ENCODE measurements around the gene GARIN5B. TPM values are rescaled to one million over a fixed set of nuclear protein-coding genes. Genes with fewer than 3 reads are reported as not detected.

GARIN5B gene
- total and polyA plus RNA-seq, 2 of the 13 experiments (the other 11 are each of a cell fraction or from before 2014, with no cell fraction given): not detected

DNA sequence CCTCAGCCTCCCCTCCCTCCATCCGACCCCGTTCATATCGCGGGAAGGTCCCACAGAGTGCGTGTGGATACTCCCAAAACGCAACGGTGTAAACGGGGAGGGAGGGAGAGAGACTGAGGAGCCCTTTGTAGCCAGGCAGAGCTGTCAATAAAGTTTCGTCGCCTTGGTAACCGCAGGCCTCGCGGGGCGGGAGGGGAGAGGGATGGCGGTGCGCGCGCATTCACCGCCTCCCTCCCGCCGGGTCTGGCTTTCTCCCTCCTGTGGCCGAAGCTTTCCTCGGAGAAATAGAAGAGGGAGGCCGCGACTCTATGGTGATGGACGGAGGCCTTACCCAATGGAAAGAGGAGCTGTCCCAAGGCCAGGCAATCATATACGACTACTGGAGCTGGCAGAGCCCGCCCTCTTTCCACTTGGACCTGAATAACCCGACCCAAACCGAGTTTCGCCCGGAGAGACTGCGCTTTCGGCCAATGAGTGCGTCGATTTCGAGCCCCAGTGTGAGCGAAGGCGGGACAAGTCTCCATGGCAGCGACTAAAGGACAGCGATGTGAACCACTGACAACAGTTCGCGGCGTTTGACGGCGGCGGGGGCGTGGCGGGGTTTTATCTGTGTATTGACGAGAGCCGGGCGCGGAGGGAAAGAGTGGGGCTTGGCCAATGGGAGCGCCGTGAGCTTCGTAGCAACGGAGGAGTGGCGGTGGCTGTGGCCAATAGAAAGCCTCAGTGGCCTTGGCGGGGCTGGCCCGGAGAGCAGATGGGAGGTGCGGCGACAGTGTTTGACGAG lies 23.8 kb downstream of the GARIN5B start, which contains the start of gene KMT5C (continued):
- TF ChIP-seq MAZ (IDR thresholded peaks at IDR 0.05; ENCODE audit: borderline replicate concordance, low read depth, low read length) (peak; percentile 93), MAZ (CRISPR knock-in tag; IDR thresholded peaks at IDR 0.05; ENCODE audit: low read depth) (peak; percentile 80; the same call in 1 of the 2 replicates), KAT8 (CRISPR knock-in tag; IDR thresholded peaks at IDR 0.05) (peak; percentile 52), SP5 (CRISPR knock-in tag; IDR thresholded peaks at IDR 0.05; ENCODE audit: borderline replicate concordance, low read depth) (peak; percentile 57; the same call in 1 of the 2 replicates), ZBTB8A (CRISPR knock-in tag; IDR thresholded peaks at IDR 0.05; ENCODE audit: borderline replicate concordance, low read depth) (no peak), ZNF20 (CRISPR knock-in tag; IDR thresholded peaks at IDR 0.05) (no peak), PHF8 (CRISPR knock-in tag; IDR thresholded peaks at IDR 0.05) (no peak), GABPB1 (CRISPR knock-in tag; IDR thresholded peaks at IDR 0.05) (peak; percentile 74), THAP11 (CRISPR knock-in tag; IDR thresholded peaks at IDR 0.05) (peak; percentile 63), HMGXB4 (CRISPR knock-in tag; IDR thresholded peaks at IDR 0.05; ENCODE audit: borderline replicate concordance in 1 of 2, low read depth in 1 of 2) (peak in 1 of 2 experiments; percentile 22; a peak in 1 of 4 replicates), REPIN1 (CRISPR knock-in tag; IDR thresholded peaks at IDR 0.05; ENCODE audit: borderline replicate concordance, low read depth) (0 out of 2 replicates have a peak, but pooled peaks have one; percentile 41), BORCS8-MEF2B (CRISPR knock-in tag; IDR thresholded peaks at IDR 0.05) (0 out of 2 replicates have a peak, but pooled peaks have one; percentile 33), GTF3A (CRISPR knock-in tag; conservative IDR thresholded peaks at IDR 0.05) (no peak), PRPF4 (IDR thresholded peaks at IDR 0.05; ENCODE audit: low read depth, low read length, poor library complexity, severe bottlenecking) (no peak), ZBTB1 (CRISPR knock-in tag; IDR thresholded peaks at IDR 0.05; ENCODE audit: borderline replicate concordance) (no peak), NFYB (CRISPR knock-in tag; IDR thresholded peaks at IDR 0.05) (peak; percentile 96), CTCF (CRISPR knock-in tag; IDR thresholded peaks at IDR 0.05) (peak; percentile 59), GTF2F1 (IDR thresholded peaks at IDR 0.05; ENCODE audit: low read length) (0 out of 2 replicates have a peak, but pooled peaks have one; percentile 47), GATAD1 (CRISPR knock-in tag; IDR thresholded peaks at IDR 0.05) (peak; percentile 58; the same call in 1 of the 2 replicates), ZNF616 (CRISPR knock-in tag; IDR thresholded peaks at IDR 0.05; ENCODE audit: low read depth) (no peak), RFXAP (CRISPR knock-in tag; IDR thresholded peaks at IDR 0.05; ENCODE audit: borderline replicate concordance) (peak; percentile 95), IRX3 (CRISPR knock-in tag; IDR thresholded peaks at IDR 0.05; ENCODE audit: borderline replicate concordance, low read depth) (no peak), HCFC1 (IDR thresholded peaks at IDR 0.05; ENCODE audit: low read depth, low read length) (no peak), ZNF841 (CRISPR knock-in tag; IDR thresholded peaks at IDR 0.05; ENCODE audit: borderline replicate concordance) (no peak), FOXK1 (CRISPR knock-in tag; IDR thresholded peaks at IDR 0.05; ENCODE audit: borderline replicate concordance, low read depth) (no peak; the same call in 1 of the 2 replicates)
- TF ChIP-seq, protein P1, sequence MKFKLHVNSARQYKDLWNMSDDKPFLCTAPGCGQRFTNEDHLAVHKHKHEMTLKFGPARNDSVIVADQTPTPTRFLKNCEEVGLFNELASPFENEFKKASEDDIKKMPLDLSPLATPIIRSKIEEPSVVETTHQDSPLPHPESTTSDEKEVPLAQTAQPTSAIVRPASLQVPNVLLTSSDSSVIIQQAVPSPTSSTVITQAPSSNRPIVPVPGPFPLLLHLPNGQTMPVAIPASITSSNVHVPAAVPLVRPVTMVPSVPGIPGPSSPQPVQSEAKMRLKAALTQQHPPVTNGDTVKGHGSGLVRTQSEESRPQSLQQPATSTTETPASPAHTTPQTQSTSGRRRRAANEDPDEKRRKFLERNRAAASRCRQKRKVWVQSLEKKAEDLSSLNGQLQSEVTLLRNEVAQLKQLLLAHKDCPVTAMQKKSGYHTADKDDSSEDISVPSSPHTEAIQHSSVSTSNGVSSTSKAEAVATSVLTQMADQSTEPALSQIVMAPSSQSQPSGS (CRISPR knock-in tag; IDR thresholded peaks at IDR 0.05): no peak
